GM21447 (cell line): ENCODE data around the gene RBM23.

ENCODE experiments used
- ATAC-seq: cut with Tn5 transposase; IDR thresholded peaks from one replicate; pipeline ENCODE4 v1.9.1; 2021; ENCODE audit not compliant: unreplicated experiment

Gene RBM23

GRCh38 chr14:22845821-22846625 lies 72.9 kb downstream of the RBM23 start:
- ATAC-seq: no peak

- ATAC-seq: no peak
Measured at GRCh38 chr14:22845103-22845394, 73.9 kb downstream of the RBM23 start.

- ATAC-seq: no peak
Measured at GRCh38 chr14:22844221-22845102, 74.5 kb downstream of the RBM23 start.
